Mucosa of gallbladder (tissue), 1 donor: ENCODE measurements around the gene NFATC1. TPM values are rescaled to one million over a fixed set of nuclear protein-coding genes. Genes with fewer than 3 reads are reported as not detected.
A peak's percentile ranks its signal among the peaks of the same experiment; 100 is the strongest.

Source experiments
- DNase-seq: peaks from one replicate; pipeline ENCODE4 v3.0.0-alpha.2; 2020; ENCODE audit warnings: low spot score
- total RNA-seq: library from RNA; stranded (reverse); gene quantifications from one replicate; pipeline ENCODE4 v1.2.1, GENCODE V29; 2021
- donor health status: DM: no; HTN: no; CAD: no.

Gene NFATC1
- total RNA-seq, 1 donor from 2014 or later: 7.4 TPM

GRCh38 chr18:79456105-79456980 is 60.6 kb downstream of the NFATC1 start:
- no peak for DNase-seq

- DNase-seq: no peak
Measured at GRCh38 chr18:79457239-79457638, 61.5 kb downstream of the NFATC1 start.

- no peak for DNase-seq
Measured at GRCh38 chr18:79457652-79458051, 61.9 kb downstream of the NFATC1 start.

- DNase-seq: peak; percentile 58
Measured at GRCh38 chr18:79458131-79458838, 62.6 kb downstream of the NFATC1 start.

- no peak for DNase-seq
Measured at GRCh38 chr18:79458917-79459803, 63.4 kb downstream of the NFATC1 start.

- no peak for DNase-seq
Measured at GRCh38 chr18:79459946-79460480, 64.3 kb downstream of the NFATC1 start.

GRCh38 chr18:79460481-79461300 is 65.0 kb downstream of the NFATC1 start:
- DNase-seq: no peak

- no peak for DNase-seq
Measured at GRCh38 chr18:79461627-79462026, 65.9 kb downstream of the NFATC1 start.

- no peak for DNase-seq
Measured at GRCh38 chr18:79463424-79463960, 67.8 kb downstream of the NFATC1 start.

- no peak for DNase-seq
Measured at GRCh38 chr18:79465392-79465991, 69.8 kb downstream of the NFATC1 start.

- no peak for DNase-seq
Measured at GRCh38 chr18:79466591-79466990, 70.9 kb downstream of the NFATC1 start.

- no peak for DNase-seq
Measured at GRCh38 chr18:79467126-79467525, 71.4 kb downstream of the NFATC1 start.

GRCh38 chr18:79468119-79468789 is 72.5 kb downstream of the NFATC1 start:
- no peak for DNase-seq

GRCh38 chr18:79469309-79469708 is 73.6 kb downstream of the NFATC1 start:
- DNase-seq: no peak

GRCh38 chr18:79469751-79470505 is 74.2 kb downstream of the NFATC1 start:
- no peak for DNase-seq

GRCh38 chr18:79470547-79470946 is 74.8 kb downstream of the NFATC1 start:
- DNase-seq: no peak

GRCh38 chr18:79471046-79471445 is 75.3 kb downstream of the NFATC1 start:
- no peak for DNase-seq

GRCh38 chr18:79471597-79471996 is 75.9 kb downstream of the NFATC1 start:
- DNase-seq: no peak

- DNase-seq: no peak
Measured at GRCh38 chr18:79472176-79472575, 76.4 kb downstream of the NFATC1 start.
